ENCODE measurements around the gene ATIC. TPM values are rescaled to one million over a fixed set of nuclear protein-coding genes. Genes with fewer than 3 reads are reported as not detected.

ATIC gene
- total RNA-seq, result 100 to 1,000 TPM; 298 to 315 TPM
- polyA plus RNA-seq, result 151 TPM

- H3K27me3 ChIP-seq (ENCODE audit: insufficient read depth, low read length, poor library complexity, severe bottlenecking), result no peaks in the 10 kb centered on the region
- Mint-ChIP-seq H3K27me3 (no peaks in the 10 kb centered on the region), H3K27ac (peak within 1 kb of the TSS; percentile 81 to 96 (median 94)), H3K9me3 (no peaks in the 10 kb centered on the region), H3K4me3 (peak within 1 kb of the TSS; percentile 91 to 97 (median 95)), H3K4me1 (peaks cover 34 to 41% (median 41%) of the 10 kb centered on the region in 3 donors), H3K36me3 (peaks cover 0 to 31% (median 11%) of the 10 kb centered on the region in 3 donors)
- ChIA-PET POLR2A (interaction anchor here (0.6 to 0.7 kb wide), 2 partner anchors 436 to 1041 kb away, joined by 3 read pairs; no protein-coding TSS in a partner anchor), CTCF (interaction anchor here (0.6 to 1.3 kb wide), 5 partner anchors 13 to 1055 kb away, joined by 3 to 5 read pairs (median 3); partner anchors contain the start of gene MREG)
- peak within 1 kb of the TSS; percentile 99 for H3K4me3 ChIP-seq (ENCODE audit: low read length)
- peaks cover 5% of the 10 kb centered on the region for H3K36me3 ChIP-seq (ENCODE audit: insufficient read depth, low read length)
- no peaks in the 10 kb centered on the region for H3K9me3 ChIP-seq (ENCODE audit: low read length)
- H3K27ac ChIP-seq (ENCODE audit: low read depth, low read length), result peak within 1 kb of the TSS; percentile 72
- DNase-seq, result peak; percentile 84 to 90 (median 87)
- peaks cover 24% of the 10 kb centered on the region for H3K4me1 ChIP-seq (ENCODE audit: insufficient read depth, low read length)
Measured at GRCh38 chr2:215311625-215312396, at the start of gene ATIC. TSS of gene ATIC (plus strand) at chr2:215312059. CDS start at chr2:215312143, 84 bp downstream.

- H3K4me3 ChIP-seq (ENCODE audit: low read length), result no peak overlapping the region
- H3K4me1 Mint-ChIP-seq, result no peaks in the 10 kb centered on the region
- ChIA-PET POLR2A (no interaction called here), CTCF (no interaction called here)
- H3K36me3 ChIP-seq (ENCODE audit: insufficient read depth, low read length), result no peaks in the 10 kb centered on the region
- H3K27ac ChIP-seq (ENCODE audit: low read depth, low read length), result no peak overlapping the region
- H3K27me3 Mint-ChIP-seq, result peaks cover 2 to 3% of the 10 kb centered on the region in 2 donors
- no peaks in the 10 kb centered on the region for H3K9me3 Mint-ChIP-seq
- H3K4me3 Mint-ChIP-seq, result no peak overlapping the region
- H3K27ac Mint-ChIP-seq, result no peak overlapping the region
- H3K27me3 ChIP-seq (ENCODE audit: insufficient read depth, low read length, poor library complexity, severe bottlenecking), result no peaks in the 10 kb centered on the region
- no peaks in the 10 kb centered on the region for H3K9me3 ChIP-seq (ENCODE audit: low read length)
- no peaks in the 10 kb centered on the region for H3K4me1 ChIP-seq (ENCODE audit: insufficient read depth, low read length)
- H3K36me3 Mint-ChIP-seq, result no peaks in the 10 kb centered on the region
- DNase-seq, result no peak
Measured at GRCh38 chr2:215262303-215262702, 49.6 kb upstream of the ATIC start.

GRCh38 chr2:215262741-215263362 is 49.0 kb upstream of the ATIC start:
- ChIA-PET CTCF (no interaction called here), POLR2A (no interaction called here)
- H3K36me3 Mint-ChIP-seq, result no peaks in the 10 kb centered on the region
- no peaks in the 10 kb centered on the region for H3K4me1 Mint-ChIP-seq
- peaks cover 0 to 2% (median 0%) of the 10 kb centered on the region in 5 donors for H3K9me3 Mint-ChIP-seq
- H3K27me3 ChIP-seq (ENCODE audit: insufficient read depth, low read length, poor library complexity, severe bottlenecking), result no peaks in the 10 kb centered on the region
- no peak overlapping the region for H3K4me3 ChIP-seq (ENCODE audit: low read length)
- H3K4me1 ChIP-seq (ENCODE audit: insufficient read depth, low read length), result no peaks in the 10 kb centered on the region
- H3K4me3 Mint-ChIP-seq, result no peak overlapping the region
- no peaks in the 10 kb centered on the region for H3K36me3 ChIP-seq (ENCODE audit: insufficient read depth, low read length)
- no peaks in the 10 kb centered on the region for H3K9me3 ChIP-seq (ENCODE audit: low read length)
- no peak overlapping the region for H3K27ac ChIP-seq (ENCODE audit: low read depth, low read length)
- peaks cover 2 to 3% of the 10 kb centered on the region in 2 donors for H3K27me3 Mint-ChIP-seq
- no peak for DNase-seq
- no peak overlapping the region for H3K27ac Mint-ChIP-seq

GRCh38 chr2:215264374-215264773 is 47.5 kb upstream of the ATIC start:
- H3K4me1 Mint-ChIP-seq, result no peaks in the 10 kb centered on the region
- H3K27me3 Mint-ChIP-seq, result peaks cover 3% of the 10 kb centered on the region in 2 donors
- no peaks in the 10 kb centered on the region for H3K36me3 Mint-ChIP-seq
- CTCF ChIA-PET, result no interaction called here
- Histone ChIP-seq H3K9me3 (ENCODE audit: low read length) (no peaks in the 10 kb centered on the region), H3K36me3 (ENCODE audit: insufficient read depth, low read length) (no peaks in the 10 kb centered on the region), H3K27me3 (ENCODE audit: insufficient read depth, low read length, poor library complexity, severe bottlenecking) (no peaks in the 10 kb centered on the region), H3K4me1 (ENCODE audit: insufficient read depth, low read length) (no peaks in the 10 kb centered on the region), H3K27ac (ENCODE audit: low read depth, low read length) (no peak overlapping the region), H3K4me3 (ENCODE audit: low read length) (no peak overlapping the region)
- POLR2A ChIA-PET, result no interaction called here
- H3K4me3 Mint-ChIP-seq, result no peak overlapping the region
- H3K9me3 Mint-ChIP-seq, result peaks cover 0 to 2% (median 0%) of the 10 kb centered on the region in 5 donors
- DNase-seq, result no peak
- H3K27ac Mint-ChIP-seq, result no peak overlapping the region

- Histone ChIP-seq H3K4me1 (ENCODE audit: insufficient read depth, low read length) (no peaks in the 10 kb centered on the region), H3K36me3 (ENCODE audit: insufficient read depth, low read length) (no peaks in the 10 kb centered on the region), H3K4me3 (ENCODE audit: low read length) (no peak overlapping the region), H3K27me3 (ENCODE audit: insufficient read depth, low read length, poor library complexity, severe bottlenecking) (no peaks in the 10 kb centered on the region), H3K27ac (ENCODE audit: low read depth, low read length) (peak overlapping the region; percentile 13), H3K9me3 (ENCODE audit: low read length) (no peaks in the 10 kb centered on the region)
- POLR2A ChIA-PET, result no interaction called here
- Mint-ChIP-seq H3K27ac (peak overlapping the region in 1 of 8 donors; percentile 2), H3K4me1 (peaks cover 0 to 4% (median 0%) of the 10 kb centered on the region in 3 donors), H3K9me3 (peaks cover 0 to 2% (median 0%) of the 10 kb centered on the region in 5 donors), H3K36me3 (no peaks in the 10 kb centered on the region), H3K4me3 (no peak overlapping the region), H3K27me3 (peaks cover 0 to 5% of the 10 kb centered on the region in 2 donors)
- CTCF ChIA-PET, result interaction anchor here (0.6 to 1.2 kb wide), 7 partner anchors 10 to 659 kb away, joined by 3 to 5 read pairs (median 3); partner anchors contain the start of gene ATIC
- peak; percentile 34 to 61 (median 37) for DNase-seq
Measured at GRCh38 chr2:215269397-215270117, 42.3 kb upstream of the ATIC start.

GRCh38 chr2:215270118-215270451 is 41.8 kb upstream of the ATIC start:
- peaks cover 0 to 2% (median 0%) of the 10 kb centered on the region in 5 donors for H3K9me3 Mint-ChIP-seq

GRCh38 chr2:215271446-215271845 is 40.4 kb upstream of the ATIC start:
- H3K4me1 Mint-ChIP-seq, result peaks cover 0 to 4% (median 0%) of the 10 kb centered on the region in 3 donors
- POLR2A ChIA-PET, result no interaction called here

More at GRCh38 chr2:215270118-215270451, 41.8 kb upstream of the ATIC start:
- Histone ChIP-seq H3K36me3 (ENCODE audit: insufficient read depth, low read length) (no peaks in the 10 kb centered on the region), H3K4me3 (ENCODE audit: low read length) (no peak overlapping the region), H3K27me3 (ENCODE audit: insufficient read depth, low read length, poor library complexity, severe bottlenecking) (no peaks in the 10 kb centered on the region), H3K4me1 (ENCODE audit: insufficient read depth, low read length) (no peaks in the 10 kb centered on the region), H3K9me3 (ENCODE audit: low read length) (no peaks in the 10 kb centered on the region), H3K27ac (ENCODE audit: low read depth, low read length) (no peak overlapping the region)
- ChIA-PET CTCF (interaction anchor here (0.7 to 1.2 kb wide), 4 partner anchors 10 to 658 kb away, joined by 3 to 5 read pairs (median 3); partner anchors contain the start of gene ATIC), POLR2A (no interaction called here)
- Mint-ChIP-seq H3K36me3 (no peaks in the 10 kb centered on the region), H3K4me1 (peaks cover 0 to 4% (median 0%) of the 10 kb centered on the region in 3 donors), H3K4me3 (no peak overlapping the region), H3K27me3 (peaks cover 5% of the 10 kb centered on the region in 2 donors), H3K27ac (peak overlapping the region in 1 of 8 donors; percentile 2)
- no peak for DNase-seq

More at GRCh38 chr2:215271446-215271845, 40.4 kb upstream of the ATIC start:
- DNase-seq, result no peak
- Histone ChIP-seq H3K27me3 (ENCODE audit: insufficient read depth, low read length, poor library complexity, severe bottlenecking) (no peaks in the 10 kb centered on the region), H3K4me3 (ENCODE audit: low read length) (no peak overlapping the region), H3K27ac (ENCODE audit: low read depth, low read length) (no peak overlapping the region), H3K4me1 (ENCODE audit: insufficient read depth, low read length) (no peaks in the 10 kb centered on the region), H3K36me3 (ENCODE audit: insufficient read depth, low read length) (no peaks in the 10 kb centered on the region), H3K9me3 (ENCODE audit: low read length) (no peaks in the 10 kb centered on the region)
- H3K9me3 Mint-ChIP-seq, result peaks cover 0 to 2% (median 0%) of the 10 kb centered on the region in 5 donors
- no peaks in the 10 kb centered on the region for H3K36me3 Mint-ChIP-seq
- H3K27ac Mint-ChIP-seq, result no peak overlapping the region
- peaks cover 5 to 11% of the 10 kb centered on the region in 2 donors for H3K27me3 Mint-ChIP-seq
- CTCF ChIA-PET, result interaction anchor here (1.1 kb wide), 2 partner anchors 12 kb away, joined by 3 read pairs; no protein-coding TSS in a partner anchor
- no peak overlapping the region for H3K4me3 Mint-ChIP-seq

All from CD8-positive, alpha-beta memory T cell (primary cell).